Measurements from ENCODE around the gene RMND5A. TPM values are rescaled to one million over a fixed set of nuclear protein-coding genes. Genes with fewer than 3 reads are reported as not detected.
"Not testable (repeated sequence)": the region's sequence is repeated elsewhere in the genome, so short reads cannot be mapped to it uniquely, and the experiment has no call there.

The RMND5A gene
- total and polyA plus RNA-seq, 5 donors = 28.3 to 68.1 (median 64.4) TPM

DNA sequence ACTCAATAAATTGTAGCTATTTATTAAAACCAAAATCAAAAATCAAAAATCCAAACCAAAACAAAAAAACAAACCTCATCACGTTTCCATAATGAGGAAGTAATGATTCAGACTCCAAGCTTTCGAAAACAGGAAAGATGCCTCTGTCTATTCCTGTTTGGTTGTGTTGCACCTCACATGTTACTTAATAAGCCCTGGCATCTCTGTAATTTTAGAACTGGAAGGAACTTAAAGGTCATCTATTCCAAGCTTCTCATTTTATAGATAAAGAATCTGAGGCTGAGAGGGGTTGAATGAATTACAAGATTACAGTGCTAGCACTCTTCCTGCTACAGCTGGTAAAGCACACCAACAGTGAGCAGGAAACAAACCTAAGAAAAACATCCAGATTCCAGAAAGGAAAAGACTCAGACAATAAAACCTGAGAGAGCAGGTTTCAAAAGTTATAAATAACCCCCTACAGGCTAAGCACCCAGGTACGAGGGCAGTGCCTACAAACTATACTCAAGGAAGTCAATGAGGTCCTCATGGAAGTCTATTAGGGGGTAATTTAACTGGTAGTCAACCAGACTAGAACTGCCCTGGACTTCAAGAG is 5.4 kb upstream of the RMND5A start:
- 43% methylated on average over 1 of the region's 3 CpGs for WGBS
- H3K4me1 ChIP-seq (ENCODE audit: control insufficient read depth, insufficient read depth, low read length); DNase-seq; H3K27me3 ChIP-seq (ENCODE audit: control insufficient read depth, insufficient read depth); H3K4me3 ChIP-seq (ENCODE audit: low read length); H3K9me3 ChIP-seq (ENCODE audit: control insufficient read depth, low read length); intact Hi-C loops (cut with DNase I): not testable (repeated sequence)
- H3K27ac ChIP-seq (ENCODE audit: low read length) = peak overlapping the region; percentile 88
- peak in 1 of 2 donors; percentile 47 for ATAC-seq

DNA sequence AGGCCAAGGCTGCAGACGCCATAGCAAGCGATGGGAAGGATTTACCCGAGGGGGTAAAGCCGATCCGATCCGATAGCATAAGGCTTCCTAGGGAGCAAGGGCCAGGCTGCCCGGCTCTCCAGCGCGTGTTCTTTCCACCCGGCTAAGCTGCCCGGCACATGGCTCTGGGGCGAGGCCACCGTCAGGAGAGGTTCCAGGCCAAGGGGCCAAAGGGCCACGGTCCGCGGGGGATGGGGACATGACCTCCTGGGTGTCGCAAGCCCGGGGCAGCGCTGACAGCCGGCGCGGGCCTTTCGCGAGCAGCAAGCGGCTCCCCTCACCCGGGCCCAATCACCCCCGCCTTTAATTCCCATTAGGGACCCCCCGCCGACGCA is 841 bp upstream of the RMND5A start:
- peak; percentile 61 to 69 for ATAC-seq
- no CpG with 5 or more reads among the region's 30 CpGs for WGBS
- H3K27me3 ChIP-seq (ENCODE audit: control insufficient read depth, insufficient read depth) = not testable (repeated sequence)

DNA sequence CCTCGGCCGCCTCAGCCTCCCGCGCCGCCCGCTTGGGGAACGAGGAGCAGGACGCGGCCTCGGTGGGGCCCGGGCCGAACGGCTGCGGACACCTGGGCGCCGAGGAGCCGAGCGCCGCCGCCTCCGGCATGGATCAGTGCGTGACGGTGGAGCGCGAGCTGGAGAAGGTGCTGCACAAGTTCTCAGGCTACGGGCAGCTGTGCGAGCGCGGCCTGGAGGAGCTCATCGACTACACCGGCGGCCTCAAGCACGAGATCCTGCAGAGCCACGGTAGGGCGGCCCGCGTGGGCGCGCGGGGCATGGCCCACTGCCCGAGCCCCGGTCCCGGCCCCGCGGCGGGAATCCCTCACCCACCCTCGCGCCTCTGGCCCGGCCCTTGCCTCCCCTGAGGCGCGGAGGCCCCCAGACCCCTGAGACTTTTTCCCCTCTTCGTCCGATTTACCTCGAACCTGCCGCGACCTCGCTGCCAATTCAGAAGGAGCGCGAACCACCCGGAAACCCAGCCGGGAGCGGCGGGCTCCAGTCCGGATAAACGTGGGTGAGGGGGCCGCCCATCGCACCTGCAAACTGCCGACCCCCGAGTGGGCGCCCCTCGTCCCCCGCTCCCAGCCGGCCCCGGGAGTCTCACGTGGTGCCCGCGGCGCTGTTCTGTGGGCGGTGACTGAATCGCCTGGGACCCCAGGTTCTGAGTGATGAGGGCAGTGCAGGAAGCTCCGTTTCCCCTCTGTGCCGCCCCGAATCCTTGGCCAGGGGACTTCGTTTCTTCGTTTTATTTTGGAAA is 639 bp downstream of the RMND5A start:
- intact Hi-C loops (cut with DNase I); H3K9me3 ChIP-seq (ENCODE audit: control insufficient read depth, low read length); H3K4me1 ChIP-seq (ENCODE audit: control insufficient read depth, insufficient read depth, low read length); H3K27me3 ChIP-seq (ENCODE audit: control insufficient read depth, insufficient read depth): not testable (repeated sequence)
- under 1% methylated on average over 62 of the region's 85 CpGs for WGBS
- Histone ChIP-seq H3K4me3 (ENCODE audit: low read length) (peak overlapping the region; percentile 72), H3K27ac (ENCODE audit: low read length) (peak overlapping the region; percentile 87)
- ATAC-seq (peak; percentile 0 to 6), DNase-seq (peak; percentile 44 to 79 (median 79))

More for the DNA sequence above, 841 bp upstream of the RMND5A start:
- H3K4me3 ChIP-seq (ENCODE audit: low read length) = peak overlapping the region; percentile 40
- DNase-seq; H3K9me3 ChIP-seq (ENCODE audit: control insufficient read depth, low read length); H3K4me1 ChIP-seq (ENCODE audit: control insufficient read depth, insufficient read depth, low read length); intact Hi-C loops (cut with DNase I); H3K27ac ChIP-seq (ENCODE audit: low read length): not testable (repeated sequence)

DNA sequence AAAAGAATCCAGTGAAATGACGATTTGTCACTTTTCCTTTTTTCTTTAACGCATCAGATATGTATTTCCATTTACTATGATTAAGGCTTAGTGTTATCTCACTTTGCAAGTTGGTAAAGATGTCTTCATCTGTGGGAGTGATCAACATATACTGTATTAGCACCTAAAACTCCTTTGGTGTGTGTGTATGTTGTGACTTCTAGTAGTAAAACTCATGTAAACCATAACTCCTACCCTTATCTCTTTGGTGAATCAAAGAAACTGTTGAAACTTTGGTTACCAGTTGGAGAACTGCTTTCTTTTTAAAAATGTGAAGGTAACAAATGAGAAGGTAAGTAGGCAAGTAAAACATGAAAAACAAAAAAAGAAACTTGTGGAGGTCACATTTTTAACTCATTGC is 5.6 kb downstream of the RMND5A start:
- WGBS = no CpG with 5 or more reads among the region's 2 CpGs
- ATAC-seq; DNase-seq; intact Hi-C loops (cut with DNase I); H3K27ac ChIP-seq (ENCODE audit: low read length); H3K4me3 ChIP-seq (ENCODE audit: low read length); H3K27me3 ChIP-seq (ENCODE audit: control insufficient read depth, insufficient read depth); H3K4me1 ChIP-seq (ENCODE audit: control insufficient read depth, insufficient read depth, low read length); H3K9me3 ChIP-seq (ENCODE audit: control insufficient read depth, low read length): not testable (repeated sequence)

DNA sequence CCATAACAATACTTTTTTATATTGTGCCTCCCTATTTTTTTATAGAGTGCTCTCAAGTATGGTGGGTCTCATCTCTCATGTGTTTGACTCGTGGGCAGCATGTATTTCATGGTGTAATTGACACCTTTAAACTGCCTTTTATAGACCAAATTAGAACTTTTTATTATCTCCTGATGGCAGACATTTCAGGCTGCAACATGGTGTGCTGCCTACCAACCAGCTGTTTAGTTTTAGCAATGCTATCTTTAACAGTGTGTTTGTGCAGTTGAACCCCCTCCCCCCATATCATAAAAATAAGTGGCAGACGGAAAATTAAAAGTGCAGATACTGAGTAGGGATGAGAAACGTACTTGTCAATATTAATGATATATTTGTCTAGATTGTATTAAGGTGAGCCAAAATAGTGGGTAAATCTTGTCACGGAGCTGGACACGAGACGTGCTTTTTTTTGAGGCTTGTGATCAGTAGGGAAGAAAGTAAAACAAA is 12.0 kb downstream of the RMND5A start:
- DNase-seq; H3K27ac ChIP-seq (ENCODE audit: low read length); H3K27me3 ChIP-seq (ENCODE audit: control insufficient read depth, insufficient read depth); H3K4me1 ChIP-seq (ENCODE audit: control insufficient read depth, insufficient read depth, low read length); ATAC-seq; H3K9me3 ChIP-seq (ENCODE audit: control insufficient read depth, low read length); intact Hi-C loops (cut with DNase I); H3K4me3 ChIP-seq (ENCODE audit: low read length): not testable (repeated sequence)
- 62% methylated on average over 2 of the region's 6 CpGs for WGBS

DNA sequence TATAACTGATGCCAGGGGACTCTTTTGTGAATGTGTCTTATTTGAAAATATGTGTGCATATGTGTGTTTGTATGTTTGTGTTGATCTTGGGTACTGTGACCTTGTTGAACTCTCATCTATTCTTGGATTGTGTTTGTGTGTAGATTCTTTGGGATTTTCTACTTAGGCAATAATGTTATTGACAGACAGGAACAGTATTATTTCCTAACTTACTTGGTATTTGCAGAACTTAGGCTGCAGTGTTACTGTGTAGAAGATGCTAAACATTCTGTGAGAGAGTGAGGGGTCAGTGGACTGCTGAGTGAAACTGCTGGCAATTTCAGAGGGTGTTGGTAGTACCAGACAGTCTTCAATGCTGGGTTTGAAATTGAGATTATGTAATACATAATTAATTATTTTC is 12.7 kb downstream of the RMND5A start:
- intact Hi-C loops (cut with DNase I); H3K27me3 ChIP-seq (ENCODE audit: control insufficient read depth, insufficient read depth); H3K9me3 ChIP-seq (ENCODE audit: control insufficient read depth, low read length); H3K27ac ChIP-seq (ENCODE audit: low read length); H3K4me3 ChIP-seq (ENCODE audit: low read length); H3K4me1 ChIP-seq (ENCODE audit: control insufficient read depth, insufficient read depth, low read length); DNase-seq; ATAC-seq: not testable (repeated sequence)

DNA sequence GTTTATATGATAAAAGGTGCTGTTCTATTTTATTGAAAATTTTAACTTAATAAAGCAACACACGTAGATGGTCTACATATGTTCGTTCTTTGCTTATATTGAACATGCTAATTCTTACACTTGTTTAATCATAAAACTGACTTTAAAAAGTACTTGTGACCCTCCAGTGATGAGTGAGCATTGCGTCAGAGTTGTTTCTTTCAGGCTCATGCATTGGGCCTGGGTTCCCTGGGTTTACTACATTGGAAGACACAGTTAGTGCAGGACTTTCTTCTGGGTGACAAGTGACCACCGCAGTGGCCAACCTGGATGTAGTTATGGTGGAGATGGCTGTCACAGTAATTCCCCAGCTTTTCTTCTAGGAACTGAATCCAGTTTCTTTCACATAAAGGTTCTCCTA is 13.4 kb downstream of the RMND5A start:
- H3K27ac ChIP-seq (ENCODE audit: low read length); DNase-seq; H3K4me3 ChIP-seq (ENCODE audit: low read length); H3K27me3 ChIP-seq (ENCODE audit: control insufficient read depth, insufficient read depth); H3K4me1 ChIP-seq (ENCODE audit: control insufficient read depth, insufficient read depth, low read length); intact Hi-C loops (cut with DNase I); ATAC-seq; H3K9me3 ChIP-seq (ENCODE audit: control insufficient read depth, low read length): not testable (repeated sequence)
- 100% methylated on average over 1 of the region's 4 CpGs for WGBS

DNA sequence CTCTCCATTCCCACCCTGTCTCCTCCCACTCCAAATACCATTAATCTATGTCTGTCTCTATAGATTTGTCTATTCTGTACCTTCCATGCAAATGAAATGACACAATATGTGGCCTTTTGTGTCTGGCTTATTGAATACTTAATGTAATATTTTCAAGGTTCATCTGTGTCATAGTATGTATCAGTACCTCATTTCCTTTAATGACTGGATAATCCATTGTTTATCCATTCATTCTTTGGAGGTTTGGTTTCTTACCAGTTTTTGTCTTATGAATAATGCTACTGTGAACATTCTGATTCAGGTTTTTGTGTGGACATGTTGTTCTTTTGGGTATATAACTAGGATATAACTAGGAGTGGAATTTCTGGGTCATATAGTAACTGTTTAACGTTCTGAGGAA is 14.8 kb downstream of the RMND5A start:
- H3K4me3 ChIP-seq (ENCODE audit: low read length); intact Hi-C loops (cut with DNase I); H3K4me1 ChIP-seq (ENCODE audit: control insufficient read depth, insufficient read depth, low read length); ATAC-seq; DNase-seq; H3K9me3 ChIP-seq (ENCODE audit: control insufficient read depth, low read length); H3K27me3 ChIP-seq (ENCODE audit: control insufficient read depth, insufficient read depth); H3K27ac ChIP-seq (ENCODE audit: low read length): not testable (repeated sequence)
- no CpG with 5 or more reads among the region's 1 CpG for WGBS

DNA sequence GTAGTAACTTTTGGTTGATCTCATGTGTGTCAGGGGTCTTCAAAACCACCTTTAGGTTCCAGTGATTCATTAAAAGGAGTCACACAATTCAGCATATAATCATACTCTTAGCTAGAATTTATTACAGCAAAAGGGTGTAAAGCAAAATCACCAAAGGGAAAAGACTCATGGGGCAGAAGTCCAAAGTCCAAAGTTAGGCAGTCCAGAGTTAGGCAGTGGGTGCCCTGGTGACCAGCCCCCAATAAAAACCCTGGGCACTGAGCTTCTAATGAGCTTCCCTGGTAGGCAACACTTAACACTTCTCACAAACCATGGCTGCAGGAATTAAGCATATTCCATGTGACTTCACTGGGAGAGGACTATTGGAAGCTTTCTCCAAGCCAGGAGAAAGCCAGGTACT is 19.4 kb downstream of the RMND5A start:
- H3K27me3 ChIP-seq (ENCODE audit: control insufficient read depth, insufficient read depth); intact Hi-C loops (cut with DNase I); ATAC-seq: not testable (repeated sequence)

DNA sequence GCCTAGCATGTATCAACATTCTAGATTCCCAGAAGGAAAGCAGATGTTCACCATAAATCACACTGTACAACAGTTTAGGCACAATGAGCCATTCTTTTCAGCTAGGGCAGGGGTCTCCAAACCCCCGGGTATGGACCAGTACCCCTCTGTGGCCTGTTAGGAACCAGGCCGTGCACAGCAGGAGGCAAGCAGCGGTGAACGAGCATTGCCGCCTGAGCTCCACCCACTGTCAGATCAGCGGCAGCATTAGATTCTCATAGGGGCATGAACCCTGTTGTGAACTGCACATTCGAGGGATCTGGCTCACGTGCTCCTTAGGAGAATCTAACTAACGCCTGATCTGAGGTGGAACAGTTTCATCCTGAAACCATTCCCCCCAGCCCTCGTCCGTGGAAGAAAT is 19.8 kb downstream of the RMND5A start:
- H3K27me3 ChIP-seq (ENCODE audit: control insufficient read depth, insufficient read depth); ATAC-seq; H3K9me3 ChIP-seq (ENCODE audit: control insufficient read depth, low read length); H3K4me1 ChIP-seq (ENCODE audit: control insufficient read depth, insufficient read depth, low read length); intact Hi-C loops (cut with DNase I); H3K4me3 ChIP-seq (ENCODE audit: low read length); H3K27ac ChIP-seq (ENCODE audit: low read length); DNase-seq: not testable (repeated sequence)
- WGBS = no CpG with 5 or more reads among the region's 11 CpGs

More for the DNA sequence above, 19.4 kb downstream of the RMND5A start:
- H3K9me3 ChIP-seq (ENCODE audit: control insufficient read depth, low read length); H3K27ac ChIP-seq (ENCODE audit: low read length); DNase-seq; H3K4me3 ChIP-seq (ENCODE audit: low read length); H3K4me1 ChIP-seq (ENCODE audit: control insufficient read depth, insufficient read depth, low read length): not testable (repeated sequence)

DNA sequence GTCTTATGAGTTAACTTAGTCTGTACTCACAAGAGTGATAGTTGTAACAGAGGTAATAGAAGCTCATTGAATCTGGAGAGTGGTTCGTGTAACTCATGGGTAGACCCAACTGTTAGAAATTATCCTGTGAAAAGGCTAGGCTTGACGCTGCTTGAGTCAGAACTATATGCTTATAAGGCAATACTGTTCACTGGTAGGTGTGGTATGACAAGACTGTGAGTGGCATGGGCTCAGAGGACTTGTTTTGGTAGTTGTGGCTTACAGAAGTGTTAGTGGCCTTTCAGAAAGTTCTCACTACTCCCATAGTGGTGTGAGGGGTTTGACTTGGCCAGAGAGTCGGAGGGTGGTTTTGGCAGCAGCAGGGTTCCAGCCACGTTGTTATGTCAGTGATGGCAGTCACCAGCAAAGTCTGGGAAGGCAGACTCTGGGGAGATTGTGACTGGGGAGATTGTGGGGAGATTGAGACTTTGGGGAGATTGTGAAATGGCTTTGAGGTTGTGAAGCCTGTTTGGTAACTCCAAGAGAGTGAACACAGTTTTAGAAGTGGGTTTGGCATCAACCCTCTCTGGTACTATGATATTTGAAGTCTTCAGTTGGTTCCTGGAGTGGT is 21.9 kb downstream of the RMND5A start:
- intact Hi-C loops (cut with DNase I); ATAC-seq: not testable (repeated sequence)
- 40% methylated on average over 1 of the region's 4 CpGs for WGBS

More for the DNA sequence above, 21.9 kb downstream of the RMND5A start:
- not testable (repeated sequence) for DNase-seq; H3K27me3 ChIP-seq (ENCODE audit: control insufficient read depth, insufficient read depth); H3K9me3 ChIP-seq (ENCODE audit: control insufficient read depth, low read length); H3K4me1 ChIP-seq (ENCODE audit: control insufficient read depth, insufficient read depth, low read length); H3K4me3 ChIP-seq (ENCODE audit: low read length); H3K27ac ChIP-seq (ENCODE audit: low read length)
